Gastroesophageal sphincter (tissue), 4 donors: ENCODE data around the gene METTL26. TPM values are rescaled to one million over a fixed set of nuclear protein-coding genes. Genes with fewer than 3 reads are reported as not detected.

Experiments used
- ATAC-seq: fragments of 150-250 bp; one replicate; pipeline ENCODE4 v1.9.1; 2016; ENCODE audit warnings: mild to moderate bottlenecking, moderate library complexity
- H3K27ac ChIP-seq, 4 donors: fragments of 200-600 bp; sonication (generic) in 3 of 4; 1 replicate in 3 of 4; 2 replicates in 1 of 4; pipeline ENCODE4 v1.5.1; 2016 to 2019
- H3K27me3 ChIP-seq: fragments of 200-600 bp; sonication (generic); one replicate; pipeline ENCODE4 v1.5.1; 2019
- H3K36me3 ChIP-seq, 2 donors: fragments of 200-600 bp; sonication (generic); one replicate each; pipeline ENCODE4 v1.5.1; 2019; ENCODE audit warnings: control low read depth in 1 of 2
- H3K4me1 ChIP-seq, 3 donors: fragments of 200-600 bp; sonication (generic); 1 replicate in 2 of 3; 2 replicates in 1 of 3; pipeline ENCODE4 v1.5.1; 2016 to 2019; ENCODE audit warnings: control low read depth in 2 of 3
- H3K4me3 ChIP-seq, 2 donors: fragments of 200-600 bp; sonication (generic); one replicate each; pipeline ENCODE4 v1.5.1; 2019; ENCODE audit warnings: mild to moderate bottlenecking in 1 of 2, moderate library complexity in 1 of 2
- H3K9me3 ChIP-seq, 3 donors: fragments of 200-600 bp; sonication (generic); one replicate each; pipeline ENCODE4 v1.5.1; 2017 to 2019; ENCODE audit warnings: control low read depth in 2 of 3
- CTCF ChIP-seq, 4 experiments: fragments of 200-600 bp in 2 of 4; fragments of 450-650 bp in 2 of 4; sonication (generic) in 1 of 4; IDR thresholded peaks; one replicate each; pipeline ENCODE4 v1.5.1; 2017 to 2019; ENCODE audit warnings: antibody characterized with exemption in 4 of 4, mild to moderate bottlenecking in 2 of 4, moderate library complexity in 2 of 4
- EP300 ChIP-seq: sonication (generic); formaldehyde crosslinking; IDR thresholded peaks from one replicate; pipeline ENCODE4 v1.6.1; 2017; ENCODE audit warnings: antibody characterized with exemption, mild to moderate bottlenecking
- POLR2A ChIP-seq, 2 donors: fragments of 450-650 bp; IDR thresholded peaks; one replicate each; pipeline ENCODE4 v1.6.1; 2017; ENCODE audit warnings: antibody characterized with exemption in 2 of 2, mild to moderate bottlenecking in 2 of 2, moderate library complexity in 1 of 2
- POLR2AphosphoS5 ChIP-seq: sonication (generic); formaldehyde crosslinking; IDR thresholded peaks from one replicate; pipeline ENCODE4 v1.6.1; 2017; ENCODE audit warnings: antibody characterized with exemption
- WGBS, 2 donors: methylation state at CpG; one replicate each; pipeline ENCODE4 v1.1.5; 2018; ENCODE audit warnings: low coverage in 1 of 2; 5-methylcytosine and 5-hydroxymethylcytosine counted together
- total RNA-seq, 4 donors: library from RNA; depleted of rRNA; stranded (reverse); fragments of >200 nt; gene quantifications; one replicate each; pipeline ENCODE4 v1.1.0, GENCODE V29; 2016

The METTL26 gene
- total RNA-seq, 4 donors from 2014 or later = 94.8 to 146 (median 112) TPM

- TF ChIP-seq EP300 = no peak
- no peak for TF ChIP-seq POLR2A (IDR thresholded peaks at IDR 0.05)
- TF ChIP-seq POLR2AphosphoS5 = no peak
- no peak for TF ChIP-seq CTCF (IDR thresholded peaks at IDR 0.05)
- H3K36me3 ChIP-seq = peaks cover 0 to 54% of the 10 kb centered on the region in 2 donors
- H3K4me3 ChIP-seq = no peak overlapping the region
- 80 to 100% methylated on average over 1 to 3 of the region's 12 CpGs for WGBS, 2 donors
- no peak overlapping the region for H3K27ac ChIP-seq
- no peak for ATAC-seq
- H3K9me3 ChIP-seq = no peaks in the 10 kb centered on the region
- peaks cover 0 to 29% (median 0%) of the 10 kb centered on the region in 3 donors for H3K4me1 ChIP-seq
- no peaks in the 10 kb centered on the region for H3K27me3 ChIP-seq
These were observed 39.4 kb downstream of the METTL26 start for GRCh38 chr16:596736-597060.

GRCh38 chr16:595942-596735 is 40.0 kb downstream of the METTL26 start:
- TF ChIP-seq POLR2A (IDR thresholded peaks at IDR 0.05) = no peak
- TF ChIP-seq EP300 = no peak
- TF ChIP-seq POLR2AphosphoS5 = no peak
- TF ChIP-seq CTCF (IDR thresholded peaks at IDR 0.05) = no peak
- peaks cover 0 to 34% (median under 1%) of the 10 kb centered on the region in 3 donors for H3K4me1 ChIP-seq
- H3K27me3 ChIP-seq = no peaks in the 10 kb centered on the region
- H3K36me3 ChIP-seq = peaks cover 0 to 51% of the 10 kb centered on the region in 2 donors
- no peak for ATAC-seq
- no peaks in the 10 kb centered on the region for H3K9me3 ChIP-seq
- H3K4me3 ChIP-seq = no peak overlapping the region
- no peak overlapping the region for H3K27ac ChIP-seq
- 73 to 86% methylated on average over 3 to 14 of the region's 34 CpGs for WGBS, 2 donors

- 88% methylated on average over 9 of the region's 18 CpGs; no CpG with 5 or more reads in 1 of the 2 donors for WGBS, 2 donors
- TF ChIP-seq POLR2A (IDR thresholded peaks at IDR 0.05) (no peak), CTCF (IDR thresholded peaks at IDR 0.05) (no peak), POLR2AphosphoS5 (no peak), EP300 (no peak)
- Histone ChIP-seq H3K4me1 (peaks cover 0 to 38% (median 6%) of the 10 kb centered on the region in 3 donors), H3K4me3 (no peak overlapping the region), H3K27ac (no peak overlapping the region), H3K27me3 (no peaks in the 10 kb centered on the region), H3K36me3 (peaks cover 0 to 41% of the 10 kb centered on the region in 2 donors), H3K9me3 (no peaks in the 10 kb centered on the region)
- ATAC-seq = no peak
These were observed 41.0 kb downstream of the METTL26 start for GRCh38 chr16:595094-595528.

- no peak for ATAC-seq
- no peak overlapping the region for H3K27ac ChIP-seq
These were observed 42.3 kb downstream of the METTL26 start for GRCh38 chr16:593807-594206.

More at GRCh38 chr16:593807-594206, 42.3 kb downstream of the METTL26 start:
- peaks cover 0 to 38% (median 6%) of the 10 kb centered on the region in 3 donors for H3K4me1 ChIP-seq
- peaks cover 0 to 32% of the 10 kb centered on the region in 2 donors for H3K36me3 ChIP-seq
- H3K4me3 ChIP-seq = no peak overlapping the region
- H3K27me3 ChIP-seq = no peaks in the 10 kb centered on the region
- TF ChIP-seq POLR2AphosphoS5 = no peak
- TF ChIP-seq EP300 = no peak
- no peak for TF ChIP-seq CTCF (IDR thresholded peaks at IDR 0.05)
- no peak for TF ChIP-seq POLR2A (IDR thresholded peaks at IDR 0.05)
- no peaks in the 10 kb centered on the region for H3K9me3 ChIP-seq
- 88% methylated on average over 3 of the region's 16 CpGs; no CpG with 5 or more reads in 1 of the 2 donors for WGBS, 2 donors
